WTC11 (cell line): Measurements from ENCODE around the gene RPS6KA4. TPM values are rescaled to one million over a fixed set of nuclear protein-coding genes. Genes with fewer than 3 reads are reported as not detected.

Experiments used
- ATAC-seq: fragments of 200-7000 bp; cut with Tn5 transposase; 2 replicates; pipeline ENCODE4 v1.10.0; 2021; ENCODE audit warnings: mild to moderate bottlenecking, moderate library complexity
- CTCF ChIA-PET: fragments of 300-600 bp; sonication (Branson Sonifier 250); formaldehyde crosslinking; loops from one replicate; lab custom pipeline; 2021; ENCODE audit warnings: antibody characterized with exemption; lab: Charles Lee
- POLR2A ChIA-PET: fragments of 350-600 bp; sonication (Branson Sonifier 250); formaldehyde crosslinking; loops from one replicate; lab custom pipeline; 2021; ENCODE audit warnings: antibody characterized with exemption; lab: Charles Lee
- DNase-seq: peaks from one replicate; pipeline ENCODE4 v3.0.0; 2021; ENCODE audit warnings: low spot score
- H3K27ac Mint-ChIP-seq: 2 replicates; pipeline ENCODE4 v1.8.0; 2021; ENCODE audit warnings: mixed read lengths
- H3K27me3 Mint-ChIP-seq: 2 replicates; pipeline ENCODE4 v1.8.0; 2021; ENCODE audit warnings: low read depth, mild to moderate bottlenecking, moderate library complexity, mixed read lengths
- H3K36me3 Mint-ChIP-seq: 2 replicates; pipeline ENCODE4 v1.8.0; 2021; ENCODE audit warnings: mixed read lengths
- H3K4me1 Mint-ChIP-seq: 2 replicates; pipeline ENCODE4 v1.8.0; 2022; ENCODE audit warnings: mixed read lengths
- H3K4me3 Mint-ChIP-seq: 2 replicates; pipeline ENCODE4 v1.8.0; 2021; ENCODE audit warnings: mild to moderate bottlenecking, moderate library complexity, mixed read lengths
- H3K9me3 Mint-ChIP-seq: 2 replicates; pipeline ENCODE4 v1.8.0; 2021; ENCODE audit warnings: mixed read lengths
- CBFB ChIP-seq: sonication (generic); formaldehyde crosslinking; IDR thresholded peaks from 2 replicates; pipeline ENCODE4 v1.8.1; 2022; ENCODE audit warnings: mild to moderate bottlenecking, low read depth, missing genetic modification reagents
- CREB1 ChIP-seq: sonication (generic); formaldehyde crosslinking; IDR thresholded peaks from 2 replicates; pipeline ENCODE4 v1.8.0; 2023; ENCODE audit warnings: mild to moderate bottlenecking, missing genetic modification reagents
- ETV6 ChIP-seq: sonication (generic); formaldehyde crosslinking; IDR thresholded peaks from 2 replicates; pipeline ENCODE4 v1.8.1; 2022; ENCODE audit warnings: mild to moderate bottlenecking, missing genetic modification reagents
- FOXK1 ChIP-seq: sonication (generic); formaldehyde crosslinking; IDR thresholded peaks from 2 replicates; pipeline ENCODE4 v1.8.0; 2022; ENCODE audit warnings: mild to moderate bottlenecking, moderate library complexity, missing genetic modification reagents
- HMGA2 ChIP-seq: fragments of 250-450 bp; sonication (Bioruptor Pico); IDR thresholded peaks from 2 replicates; pipeline ENCODE4 v1.4.0; 2021; ENCODE audit warnings: mild to moderate bottlenecking, moderate library complexity
- NR2C2 ChIP-seq: sonication (generic); formaldehyde crosslinking; IDR thresholded peaks from 2 replicates; pipeline ENCODE4 v1.8.0; 2022; ENCODE audit warnings: mild to moderate bottlenecking, missing genetic modification reagents
- RELA ChIP-seq: sonication (generic); formaldehyde crosslinking; IDR thresholded peaks from 2 replicates; pipeline ENCODE4 v1.8.1; 2022; ENCODE audit warnings: missing genetic modification reagents, mild to moderate bottlenecking, borderline replicate concordance
- SOX15 ChIP-seq: fragments of 250-450 bp; sonication (Bioruptor Pico); IDR thresholded peaks from 2 replicates; pipeline ENCODE4 v1.9.0; 2021; ENCODE audit warnings: mild to moderate bottlenecking
- ZNF423 ChIP-seq: fragments of 250-450 bp; sonication (Bioruptor Pico); IDR thresholded peaks from 2 replicates; pipeline ENCODE4 v2.1.2; 2022; ENCODE audit warnings: mild to moderate bottlenecking, moderate library complexity
- total RNA-seq: library from RNA; stranded (reverse); gene quantifications from 3 replicates; pipeline ENCODE4 v1.2.3, GENCODE V29; 2021
- TF ChIP-seq, protein P1 (sequence below): sonication (generic); formaldehyde crosslinking; IDR thresholded peaks from 2 replicates; pipeline ENCODE4 v1.8.0; 2023; ENCODE audit warnings: missing genetic modification reagents
- TF ChIP-seq, protein P2 (sequence below): sonication (generic); formaldehyde crosslinking; IDR thresholded peaks from 2 replicates; pipeline ENCODE4 v1.8.1; 2023; ENCODE audit warnings: mild to moderate bottlenecking, missing genetic modification reagents
- TF ChIP-seq, protein P3 (sequence below): sonication (generic); formaldehyde crosslinking; IDR thresholded peaks from 2 replicates; pipeline ENCODE4 v1.8.0; 2022; ENCODE audit warnings: mild to moderate bottlenecking, missing genetic modification reagents
- TF ChIP-seq, protein P4 (sequence below): sonication (generic); formaldehyde crosslinking; IDR thresholded peaks from 2 replicates; pipeline ENCODE4 v1.8.0; 2023; ENCODE audit warnings: mild to moderate bottlenecking, missing genetic modification reagents
- TF ChIP-seq, protein P5 (sequence below): fragments of 200-600 bp; IDR thresholded peaks from 2 replicates; pipeline ENCODE4 v1.8.0; 2022; ENCODE audit warnings: antibody characterized with exemption
- TF ChIP-seq, protein P6 (sequence below): sonication (generic); formaldehyde crosslinking; IDR thresholded peaks from 2 replicates; pipeline ENCODE4 v1.8.1; 2022; ENCODE audit warnings: low read depth, missing genetic modification reagents, borderline replicate concordance
- TF ChIP-seq, protein P7 (sequence below): sonication (generic); formaldehyde crosslinking; IDR thresholded peaks from 2 replicates; pipeline ENCODE4 v1.8.1; 2023; ENCODE audit warnings: mild to moderate bottlenecking, missing genetic modification reagents, moderate library complexity

Gene RPS6KA4
- total RNA-seq, 1 experiment from 2014 or later = 16.8 TPM

DNA sequence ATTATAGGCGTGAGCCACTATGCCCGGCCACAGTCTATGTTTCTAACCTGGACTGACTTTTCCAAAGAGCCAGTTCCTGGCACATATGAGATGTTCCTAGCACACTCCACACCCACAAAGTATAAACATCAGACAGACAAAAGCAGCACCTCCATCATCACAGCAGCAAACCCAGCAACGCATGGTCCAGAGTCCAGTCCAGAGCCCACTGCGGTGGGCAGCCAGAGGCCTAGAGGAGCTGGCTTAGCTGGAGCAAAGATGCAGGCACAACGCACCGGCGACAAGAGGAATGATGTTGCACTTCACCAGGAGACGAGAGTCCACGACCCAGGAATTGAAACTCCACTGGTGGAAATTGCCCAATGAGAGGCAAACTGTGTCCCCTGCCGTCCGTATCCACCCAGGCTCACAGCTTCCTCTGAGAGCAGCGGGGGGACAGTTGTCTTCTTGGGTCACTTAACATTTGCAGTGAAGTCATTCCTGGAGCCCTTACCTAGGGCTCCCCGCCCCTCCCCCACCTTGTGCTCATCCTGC is 36.6 kb downstream of the RPS6KA4 start:
- peaks cover 22% of the 10 kb centered on the region for H3K27me3 Mint-ChIP-seq
- H3K36me3 Mint-ChIP-seq = no peaks in the 10 kb centered on the region
- H3K27ac Mint-ChIP-seq = peak overlapping the region; percentile 96
- POLR2A ChIA-PET = interaction anchor here (1.4 kb wide), 1 partner anchor 39 kb away, joined by 4 read pairs; no protein-coding TSS in a partner anchor
- peaks cover 3% of the 10 kb centered on the region; the same call in 1 of the 2 replicates for H3K9me3 Mint-ChIP-seq
- ATAC-seq (peak; percentile 9; the same call in 1 of the 2 replicates), DNase-seq (no peak)
- CTCF ChIA-PET = interaction anchor here (0.5 to 2.3 kb wide), 24 partner anchors 10 to 492 kb away, joined by 3 to 49 read pairs (median 5); partner anchors contain the start of gene PLCB3
- H3K4me1 Mint-ChIP-seq = peaks cover 27% of the 10 kb centered on the region
- peak overlapping the region; percentile 38; the same call in 1 of the 2 replicates for H3K4me3 Mint-ChIP-seq
- TF ChIP-seq, protein P1, sequence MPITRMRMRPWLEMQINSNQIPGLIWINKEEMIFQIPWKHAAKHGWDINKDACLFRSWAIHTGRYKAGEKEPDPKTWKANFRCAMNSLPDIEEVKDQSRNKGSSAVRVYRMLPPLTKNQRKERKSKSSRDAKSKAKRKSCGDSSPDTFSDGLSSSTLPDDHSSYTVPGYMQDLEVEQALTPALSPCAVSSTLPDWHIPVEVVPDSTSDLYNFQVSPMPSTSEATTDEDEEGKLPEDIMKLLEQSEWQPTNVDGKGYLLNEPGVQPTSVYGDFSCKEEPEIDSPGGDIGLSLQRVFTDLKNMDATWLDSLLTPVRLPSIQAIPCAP (CRISPR knock-in tag) = no peak
- TF ChIP-seq, protein P2, sequence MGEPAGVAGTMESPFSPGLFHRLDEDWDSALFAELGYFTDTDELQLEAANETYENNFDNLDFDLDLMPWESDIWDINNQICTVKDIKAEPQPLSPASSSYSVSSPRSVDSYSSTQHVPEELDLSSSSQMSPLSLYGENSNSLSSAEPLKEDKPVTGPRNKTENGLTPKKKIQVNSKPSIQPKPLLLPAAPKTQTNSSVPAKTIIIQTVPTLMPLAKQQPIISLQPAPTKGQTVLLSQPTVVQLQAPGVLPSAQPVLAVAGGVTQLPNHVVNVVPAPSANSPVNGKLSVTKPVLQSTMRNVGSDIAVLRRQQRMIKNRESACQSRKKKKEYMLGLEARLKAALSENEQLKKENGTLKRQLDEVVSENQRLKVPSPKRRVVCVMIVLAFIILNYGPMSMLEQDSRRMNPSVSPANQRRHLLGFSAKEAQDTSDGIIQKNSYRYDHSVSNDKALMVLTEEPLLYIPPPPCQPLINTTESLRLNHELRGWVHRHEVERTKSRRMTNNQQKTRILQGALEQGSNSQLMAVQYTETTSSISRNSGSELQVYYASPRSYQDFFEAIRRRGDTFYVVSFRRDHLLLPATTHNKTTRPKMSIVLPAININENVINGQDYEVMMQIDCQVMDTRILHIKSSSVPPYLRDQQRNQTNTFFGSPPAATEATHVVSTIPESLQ = no peak
- TF ChIP-seq, protein P3, sequence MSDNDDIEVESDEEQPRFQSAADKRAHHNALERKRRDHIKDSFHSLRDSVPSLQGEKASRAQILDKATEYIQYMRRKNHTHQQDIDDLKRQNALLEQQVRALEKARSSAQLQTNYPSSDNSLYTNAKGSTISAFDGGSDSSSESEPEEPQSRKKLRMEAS (CRISPR knock-in tag) = peak; percentile 38; the same call in 1 of the 2 replicates
- TF ChIP-seq, all 79 proteins: peak for 1

DNA sequence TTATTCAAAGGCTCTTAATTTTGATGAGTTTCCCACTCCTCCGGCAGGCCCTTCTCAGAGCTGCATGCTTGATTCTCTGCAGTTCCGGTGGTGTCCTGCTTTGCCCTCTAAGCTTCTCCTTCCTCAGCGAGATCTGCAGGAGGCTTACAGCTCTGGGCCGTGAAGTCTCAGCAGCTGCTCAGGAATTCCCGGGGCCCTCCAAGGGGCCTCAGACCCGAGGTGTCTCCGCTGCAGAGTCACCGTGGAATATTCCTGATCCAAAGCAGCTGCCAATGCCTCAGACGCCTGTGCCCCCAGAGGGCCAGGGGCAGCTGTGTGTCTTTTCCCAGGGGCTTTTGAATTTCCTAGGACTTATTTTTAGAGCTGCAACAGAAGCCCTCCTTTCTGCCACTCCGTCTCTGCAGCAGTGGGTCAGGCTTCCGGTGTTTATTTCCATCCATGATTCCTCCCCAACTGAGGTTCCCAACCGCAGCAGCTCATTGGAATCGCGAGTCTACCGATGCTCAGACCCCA is 37.2 kb downstream of the RPS6KA4 start:
- POLR2A ChIA-PET = interaction anchor here (1.4 kb wide), 1 partner anchor 40 kb away, joined by 4 read pairs; no protein-coding TSS in a partner anchor
- Mint-ChIP-seq H3K4me3 (peak overlapping the region; percentile 38), H3K27me3 (peaks cover 23% of the 10 kb centered on the region), H3K27ac (peak overlapping the region; percentile 96), H3K9me3 (peaks cover 3% of the 10 kb centered on the region; the same call in 1 of the 2 replicates), H3K4me1 (peaks cover 27% of the 10 kb centered on the region), H3K36me3 (no peaks in the 10 kb centered on the region)
- ATAC-seq (peak; percentile 90), DNase-seq (peak; percentile 48)
- CTCF ChIA-PET = interaction anchor here (0.5 to 2.3 kb wide), 26 partner anchors 9 to 579 kb away, joined by 3 to 49 read pairs (median 4); partner anchors contain the start of genes PLCB3 and PRDX5
- TF ChIP-seq, protein P4, sequence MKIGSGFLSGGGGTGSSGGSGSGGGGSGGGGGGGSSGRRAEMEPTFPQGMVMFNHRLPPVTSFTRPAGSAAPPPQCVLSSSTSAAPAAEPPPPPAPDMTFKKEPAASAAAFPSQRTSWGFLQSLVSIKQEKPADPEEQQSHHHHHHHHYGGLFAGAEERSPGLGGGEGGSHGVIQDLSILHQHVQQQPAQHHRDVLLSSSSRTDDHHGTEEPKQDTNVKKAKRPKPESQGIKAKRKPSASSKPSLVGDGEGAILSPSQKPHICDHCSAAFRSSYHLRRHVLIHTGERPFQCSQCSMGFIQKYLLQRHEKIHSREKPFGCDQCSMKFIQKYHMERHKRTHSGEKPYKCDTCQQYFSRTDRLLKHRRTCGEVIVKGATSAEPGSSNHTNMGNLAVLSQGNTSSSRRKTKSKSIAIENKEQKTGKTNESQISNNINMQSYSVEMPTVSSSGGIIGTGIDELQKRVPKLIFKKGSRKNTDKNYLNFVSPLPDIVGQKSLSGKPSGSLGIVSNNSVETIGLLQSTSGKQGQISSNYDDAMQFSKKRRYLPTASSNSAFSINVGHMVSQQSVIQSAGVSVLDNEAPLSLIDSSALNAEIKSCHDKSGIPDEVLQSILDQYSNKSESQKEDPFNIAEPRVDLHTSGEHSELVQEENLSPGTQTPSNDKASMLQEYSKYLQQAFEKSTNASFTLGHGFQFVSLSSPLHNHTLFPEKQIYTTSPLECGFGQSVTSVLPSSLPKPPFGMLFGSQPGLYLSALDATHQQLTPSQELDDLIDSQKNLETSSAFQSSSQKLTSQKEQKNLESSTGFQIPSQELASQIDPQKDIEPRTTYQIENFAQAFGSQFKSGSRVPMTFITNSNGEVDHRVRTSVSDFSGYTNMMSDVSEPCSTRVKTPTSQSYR = 0 out of 2 replicates have a peak, but pooled peaks have one; percentile 19
- no peak for TF ChIP-seq NR2C2 (CRISPR knock-in tag)
- TF ChIP-seq ETV6 (CRISPR knock-in tag) = 0 out of 2 replicates have a peak, but pooled peaks have one; percentile 34
- TF ChIP-seq, all 79 proteins: peak for 2

DNA sequence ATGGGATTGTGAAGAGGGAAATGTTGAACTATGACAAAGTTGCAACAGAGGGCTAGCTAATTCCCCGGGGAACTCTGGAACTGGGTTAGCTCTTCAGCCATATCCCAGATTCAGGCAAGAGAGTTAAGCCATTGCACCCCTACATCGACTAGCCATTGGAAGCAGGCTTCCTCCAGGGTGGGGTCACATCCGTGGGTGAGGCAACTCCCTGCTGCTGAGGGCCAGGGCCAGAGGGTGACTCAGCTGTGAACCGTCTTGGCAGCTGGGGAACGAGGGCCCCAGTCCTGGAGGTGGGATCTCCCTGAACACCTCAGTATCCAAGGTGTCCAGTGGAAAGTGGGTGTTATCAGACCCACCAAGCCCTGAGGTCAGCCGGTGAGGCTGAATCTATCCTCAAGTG is 41.1 kb downstream of the RPS6KA4 start:
- ChIA-PET POLR2A (no interaction called here), CTCF (no interaction called here)
- H3K4me1 Mint-ChIP-seq = peaks cover 23% of the 10 kb centered on the region
- H3K27ac Mint-ChIP-seq = no peak overlapping the region
- TF ChIP-seq CREB1 (CRISPR knock-in tag) (no peak), RELA (CRISPR knock-in tag) (no peak), SOX15 (CRISPR knock-in tag) (no peak), CBFB (no peak), ZNF423 (CRISPR knock-in tag) (no peak), FOXK1 (CRISPR knock-in tag) (no peak), HMGA2 (CRISPR knock-in tag) (no peak)
- TF ChIP-seq, protein P5, sequence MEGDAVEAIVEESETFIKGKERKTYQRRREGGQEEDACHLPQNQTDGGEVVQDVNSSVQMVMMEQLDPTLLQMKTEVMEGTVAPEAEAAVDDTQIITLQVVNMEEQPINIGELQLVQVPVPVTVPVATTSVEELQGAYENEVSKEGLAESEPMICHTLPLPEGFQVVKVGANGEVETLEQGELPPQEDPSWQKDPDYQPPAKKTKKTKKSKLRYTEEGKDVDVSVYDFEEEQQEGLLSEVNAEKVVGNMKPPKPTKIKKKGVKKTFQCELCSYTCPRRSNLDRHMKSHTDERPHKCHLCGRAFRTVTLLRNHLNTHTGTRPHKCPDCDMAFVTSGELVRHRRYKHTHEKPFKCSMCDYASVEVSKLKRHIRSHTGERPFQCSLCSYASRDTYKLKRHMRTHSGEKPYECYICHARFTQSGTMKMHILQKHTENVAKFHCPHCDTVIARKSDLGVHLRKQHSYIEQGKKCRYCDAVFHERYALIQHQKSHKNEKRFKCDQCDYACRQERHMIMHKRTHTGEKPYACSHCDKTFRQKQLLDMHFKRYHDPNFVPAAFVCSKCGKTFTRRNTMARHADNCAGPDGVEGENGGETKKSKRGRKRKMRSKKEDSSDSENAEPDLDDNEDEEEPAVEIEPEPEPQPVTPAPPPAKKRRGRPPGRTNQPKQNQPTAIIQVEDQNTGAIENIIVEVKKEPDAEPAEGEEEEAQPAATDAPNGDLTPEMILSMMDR = no peak
- TF ChIP-seq, protein P6, sequence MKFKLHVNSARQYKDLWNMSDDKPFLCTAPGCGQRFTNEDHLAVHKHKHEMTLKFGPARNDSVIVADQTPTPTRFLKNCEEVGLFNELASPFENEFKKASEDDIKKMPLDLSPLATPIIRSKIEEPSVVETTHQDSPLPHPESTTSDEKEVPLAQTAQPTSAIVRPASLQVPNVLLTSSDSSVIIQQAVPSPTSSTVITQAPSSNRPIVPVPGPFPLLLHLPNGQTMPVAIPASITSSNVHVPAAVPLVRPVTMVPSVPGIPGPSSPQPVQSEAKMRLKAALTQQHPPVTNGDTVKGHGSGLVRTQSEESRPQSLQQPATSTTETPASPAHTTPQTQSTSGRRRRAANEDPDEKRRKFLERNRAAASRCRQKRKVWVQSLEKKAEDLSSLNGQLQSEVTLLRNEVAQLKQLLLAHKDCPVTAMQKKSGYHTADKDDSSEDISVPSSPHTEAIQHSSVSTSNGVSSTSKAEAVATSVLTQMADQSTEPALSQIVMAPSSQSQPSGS (CRISPR knock-in tag) = no peak
- TF ChIP-seq, protein P7, sequence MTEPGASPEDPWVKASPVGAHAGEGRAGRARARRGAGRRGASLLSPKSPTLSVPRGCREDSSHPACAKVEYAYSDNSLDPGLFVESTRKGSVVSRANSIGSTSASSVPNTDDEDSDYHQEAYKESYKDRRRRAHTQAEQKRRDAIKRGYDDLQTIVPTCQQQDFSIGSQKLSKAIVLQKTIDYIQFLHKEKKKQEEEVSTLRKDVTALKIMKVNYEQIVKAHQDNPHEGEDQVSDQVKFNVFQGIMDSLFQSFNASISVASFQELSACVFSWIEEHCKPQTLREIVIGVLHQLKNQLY = no peak
- H3K9me3 Mint-ChIP-seq = peaks cover 7% of the 10 kb centered on the region; the same call in 1 of the 2 replicates
- DNase-seq (no peak), ATAC-seq (no peak)
- H3K27me3 Mint-ChIP-seq = peaks cover 49% of the 10 kb centered on the region
- no peaks in the 10 kb centered on the region for H3K36me3 Mint-ChIP-seq
- no peak overlapping the region for H3K4me3 Mint-ChIP-seq
